ENCODE data around the gene CCNB3.

DNA sequence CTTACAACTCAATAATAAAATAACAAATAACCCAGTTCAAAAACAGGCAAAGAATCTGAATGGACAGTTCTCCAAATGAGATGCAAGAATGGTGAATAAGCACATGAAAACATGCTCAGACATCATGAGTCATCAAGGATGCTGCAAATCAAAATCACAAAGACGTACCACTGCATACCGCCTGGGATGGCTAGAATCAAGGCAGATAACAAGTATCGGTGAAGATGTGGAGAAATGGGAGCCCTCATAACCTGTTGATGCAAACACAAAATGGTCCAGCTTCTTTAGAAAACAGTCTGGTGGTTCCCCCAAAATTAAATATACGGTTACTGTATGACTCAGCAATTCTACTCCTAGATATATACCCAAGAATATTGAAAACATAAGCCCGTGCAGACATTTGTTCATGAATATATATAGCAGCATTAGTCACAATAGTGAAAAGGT lies 36.3 kb upstream of the CCNB3 start:
- TF ChIP-seq, protein P1, sequence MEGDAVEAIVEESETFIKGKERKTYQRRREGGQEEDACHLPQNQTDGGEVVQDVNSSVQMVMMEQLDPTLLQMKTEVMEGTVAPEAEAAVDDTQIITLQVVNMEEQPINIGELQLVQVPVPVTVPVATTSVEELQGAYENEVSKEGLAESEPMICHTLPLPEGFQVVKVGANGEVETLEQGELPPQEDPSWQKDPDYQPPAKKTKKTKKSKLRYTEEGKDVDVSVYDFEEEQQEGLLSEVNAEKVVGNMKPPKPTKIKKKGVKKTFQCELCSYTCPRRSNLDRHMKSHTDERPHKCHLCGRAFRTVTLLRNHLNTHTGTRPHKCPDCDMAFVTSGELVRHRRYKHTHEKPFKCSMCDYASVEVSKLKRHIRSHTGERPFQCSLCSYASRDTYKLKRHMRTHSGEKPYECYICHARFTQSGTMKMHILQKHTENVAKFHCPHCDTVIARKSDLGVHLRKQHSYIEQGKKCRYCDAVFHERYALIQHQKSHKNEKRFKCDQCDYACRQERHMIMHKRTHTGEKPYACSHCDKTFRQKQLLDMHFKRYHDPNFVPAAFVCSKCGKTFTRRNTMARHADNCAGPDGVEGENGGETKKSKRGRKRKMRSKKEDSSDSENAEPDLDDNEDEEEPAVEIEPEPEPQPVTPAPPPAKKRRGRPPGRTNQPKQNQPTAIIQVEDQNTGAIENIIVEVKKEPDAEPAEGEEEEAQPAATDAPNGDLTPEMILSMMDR (IDR thresholded peaks at IDR 0.05): no peak
- TF ChIP-seq POLR2A (IDR thresholded peaks at IDR 0.05): no peak

Data from right lobe of liver (tissue), 4 donors.